HAP-1 (cell line): ENCODE results near the gene GPC5.
A peak's percentile ranks its signal among the peaks of the same experiment; 100 is the strongest.

Source experiments
- DNase-seq, 2 experiments: peaks; one replicate each; pipeline ENCODE4 v3.0.0-alpha.2; 2016 to 2020; ENCODE audit warnings: low spot score in 2 of 2
- H3K27me3 ChIP-seq: fragments of 250-450 bp; sonication (Bioruptor Pico); 2 replicates; pipeline ENCODE4 v1.5.1; 2020; ENCODE audit warnings: low read depth, mild to moderate bottlenecking, moderate library complexity
- H3K36me3 ChIP-seq: fragments of 250-450 bp; sonication (Bioruptor Pico); replicated peaks from 2 replicates; pipeline ENCODE4 v1.5.1; 2020; ENCODE audit warnings: mild to moderate bottlenecking
- H3K4me1 ChIP-seq: fragments of 250-450 bp; sonication (Bioruptor Pico); 2 replicates; pipeline ENCODE4 v1.5.1; 2020; ENCODE audit warnings: mild to moderate bottlenecking
- H3K4me3 ChIP-seq: fragments of 250-450 bp; sonication (Bioruptor Pico); 2 replicates; pipeline ENCODE4 v1.5.1; 2020; ENCODE audit warnings: mild to moderate bottlenecking, moderate library complexity
- H3K9me3 ChIP-seq: fragments of 250-450 bp; sonication (Bioruptor Pico); 2 replicates; pipeline ENCODE4 v1.5.1; 2020; ENCODE audit warnings: mild to moderate bottlenecking, moderate library complexity
- in situ Hi-C: fragments of 300-500 bp; cut with MboI; formaldehyde crosslinking; loops from 3 replicates; pipeline ENCODE4 v1.14.3; 2020; ENCODE audit warnings: low sequenced_read_pairs, inconsistent platforms, mixed read lengths

GPC5 gene

GRCh38 chr13:91454666-91455065 is 56.2 kb downstream of the GPC5 start:
- no peak for DNase-seq
- no peaks in the 10 kb centered on the region for H3K4me1 ChIP-seq
- H3K36me3 ChIP-seq: no peaks in the 10 kb centered on the region
- in situ Hi-C loops: no loop called here
- no peaks in the 10 kb centered on the region for H3K9me3 ChIP-seq
- no peak overlapping the region for H3K4me3 ChIP-seq
- H3K27me3 ChIP-seq: no peaks in the 10 kb centered on the region

- Histone ChIP-seq H3K27me3 (no peaks in the 10 kb centered on the region), H3K9me3 (no peaks in the 10 kb centered on the region), H3K4me1 (no peaks in the 10 kb centered on the region), H3K4me3 (no peak overlapping the region), H3K36me3 (no peaks in the 10 kb centered on the region)
- in situ Hi-C loops: no loop called here
- DNase-seq: no peak
Measured at GRCh38 chr13:91456837-91457236, 58.4 kb downstream of the GPC5 start.

- Histone ChIP-seq H3K9me3 (no peaks in the 10 kb centered on the region), H3K27me3 (no peaks in the 10 kb centered on the region), H3K4me1 (no peaks in the 10 kb centered on the region), H3K36me3 (no peaks in the 10 kb centered on the region), H3K4me3 (no peak overlapping the region)
- in situ Hi-C loops: no loop called here
- no peak for DNase-seq
Measured at GRCh38 chr13:91459485-91459884, 61.1 kb downstream of the GPC5 start.

GRCh38 chr13:91464336-91464735 is 65.9 kb downstream of the GPC5 start:
- DNase-seq: no peak
- no peaks in the 10 kb centered on the region for H3K9me3 ChIP-seq
- H3K4me3 ChIP-seq: no peak overlapping the region
- H3K4me1 ChIP-seq: no peaks in the 10 kb centered on the region
- in situ Hi-C loops: no loop called here
- no peaks in the 10 kb centered on the region for H3K27me3 ChIP-seq
- no peaks in the 10 kb centered on the region for H3K36me3 ChIP-seq

- H3K4me3 ChIP-seq: no peak overlapping the region
- H3K9me3 ChIP-seq: no peaks in the 10 kb centered on the region
- no peaks in the 10 kb centered on the region for H3K4me1 ChIP-seq
- no peak for DNase-seq
- no peaks in the 10 kb centered on the region for H3K27me3 ChIP-seq
- in situ Hi-C loops: no loop called here
- no peaks in the 10 kb centered on the region for H3K36me3 ChIP-seq
Measured at GRCh38 chr13:91467236-91467635, 68.8 kb downstream of the GPC5 start.

- Histone ChIP-seq H3K4me3 (no peak overlapping the region), H3K9me3 (no peaks in the 10 kb centered on the region), H3K27me3 (no peaks in the 10 kb centered on the region), H3K4me1 (no peaks in the 10 kb centered on the region), H3K36me3 (no peaks in the 10 kb centered on the region)
- DNase-seq: no peak
- in situ Hi-C loops: no loop called here
Measured at GRCh38 chr13:91468301-91468700, 69.9 kb downstream of the GPC5 start.

- in situ Hi-C loops: no loop called here
Measured at GRCh38 chr13:91470084-91470621, 71.7 kb downstream of the GPC5 start.

GRCh38 chr13:91470681-91471080 is 72.3 kb downstream of the GPC5 start:
- Histone ChIP-seq H3K4me3 (no peak overlapping the region), H3K9me3 (no peaks in the 10 kb centered on the region), H3K36me3 (no peaks in the 10 kb centered on the region), H3K4me1 (no peaks in the 10 kb centered on the region), H3K27me3 (no peaks in the 10 kb centered on the region)
- in situ Hi-C loops: no loop called here
- DNase-seq: no peak

More at GRCh38 chr13:91470084-91470621, 71.7 kb downstream of the GPC5 start:
- no peak for DNase-seq
- no peak overlapping the region for H3K4me3 ChIP-seq
- no peaks in the 10 kb centered on the region for H3K9me3 ChIP-seq
- no peaks in the 10 kb centered on the region for H3K36me3 ChIP-seq
- no peaks in the 10 kb centered on the region for H3K27me3 ChIP-seq
- no peaks in the 10 kb centered on the region for H3K4me1 ChIP-seq

GRCh38 chr13:91482427-91482826 is 84.0 kb downstream of the GPC5 start:
- no peaks in the 10 kb centered on the region for H3K27me3 ChIP-seq
- in situ Hi-C loops: no loop called here
- DNase-seq: peak in 1 of 2 experiments; percentile 15
- H3K36me3 ChIP-seq: no peaks in the 10 kb centered on the region
- no peak overlapping the region for H3K4me3 ChIP-seq
- H3K4me1 ChIP-seq: no peaks in the 10 kb centered on the region; the same call in 1 of the 2 replicates
- no peaks in the 10 kb centered on the region for H3K9me3 ChIP-seq

- no peak overlapping the region for H3K4me3 ChIP-seq
- no peaks in the 10 kb centered on the region for H3K36me3 ChIP-seq
- in situ Hi-C loops: no loop called here
- no peaks in the 10 kb centered on the region for H3K9me3 ChIP-seq
- H3K27me3 ChIP-seq: no peaks in the 10 kb centered on the region
- no peaks in the 10 kb centered on the region for H3K4me1 ChIP-seq
- DNase-seq: no peak
Measured at GRCh38 chr13:91491980-91492379, 93.6 kb downstream of the GPC5 start.

GRCh38 chr13:91493442-91493841 is 95.0 kb downstream of the GPC5 start:
- no peak overlapping the region for H3K4me3 ChIP-seq
- H3K27me3 ChIP-seq: no peaks in the 10 kb centered on the region
- in situ Hi-C loops: no loop called here
- no peaks in the 10 kb centered on the region for H3K9me3 ChIP-seq
- H3K36me3 ChIP-seq: no peaks in the 10 kb centered on the region
- no peak for DNase-seq
- no peaks in the 10 kb centered on the region for H3K4me1 ChIP-seq

- in situ Hi-C loops: no loop called here
- Histone ChIP-seq H3K9me3 (no peaks in the 10 kb centered on the region), H3K36me3 (no peaks in the 10 kb centered on the region), H3K27me3 (no peaks in the 10 kb centered on the region), H3K4me1 (no peaks in the 10 kb centered on the region), H3K4me3 (no peak overlapping the region)
- no peak for DNase-seq
Measured at GRCh38 chr13:91498298-91498697, 99.9 kb downstream of the GPC5 start.

GRCh38 chr13:91504216-91504615 is 105.8 kb downstream of the GPC5 start:
- Histone ChIP-seq H3K27me3 (no peaks in the 10 kb centered on the region), H3K36me3 (no peaks in the 10 kb centered on the region), H3K4me3 (no peak overlapping the region), H3K4me1 (no peaks in the 10 kb centered on the region), H3K9me3 (no peaks in the 10 kb centered on the region)
- in situ Hi-C loops: no loop called here
- no peak for DNase-seq

- Histone ChIP-seq H3K36me3 (no peaks in the 10 kb centered on the region), H3K4me1 (no peaks in the 10 kb centered on the region), H3K4me3 (no peak overlapping the region), H3K27me3 (no peaks in the 10 kb centered on the region), H3K9me3 (no peaks in the 10 kb centered on the region)
- DNase-seq: no peak
- in situ Hi-C loops: no loop called here
Measured at GRCh38 chr13:91506759-91507158, 108.3 kb downstream of the GPC5 start.

- no peaks in the 10 kb centered on the region for H3K27me3 ChIP-seq
- H3K9me3 ChIP-seq: no peaks in the 10 kb centered on the region
- no peaks in the 10 kb centered on the region for H3K4me1 ChIP-seq
- DNase-seq: no peak
- H3K36me3 ChIP-seq: no peaks in the 10 kb centered on the region
- H3K4me3 ChIP-seq: no peak overlapping the region
- in situ Hi-C loops: no loop called here
Measured at GRCh38 chr13:91510058-91510457, 111.6 kb downstream of the GPC5 start.
